ENCODE measurements around the gene RNF144B.

- TF ChIP-seq CTCF (conservative IDR thresholded peaks at IDR 0.05): no peak
- TF ChIP-seq EZH2 (IDR thresholded peaks at IDR 0.05; ENCODE audit: low read depth): no peak
These were observed 113.9 kb downstream of the RNF144B start for GRCh38 chr6:18500921-18501662.

All from PC-9 (cell line).